Karpas-422 (cell line): ENCODE data around the gene LNP1. TPM values are rescaled to one million over a fixed set of nuclear protein-coding genes. Genes with fewer than 3 reads are reported as not detected.
"Not testable (repeated sequence)": the region's sequence is repeated elsewhere in the genome, so short reads cannot be mapped to it uniquely, and the experiment has no call there.

ENCODE experiments used
- DNase-seq: peaks from one replicate; pipeline ENCODE4 v3.0.0-alpha.2; 2015
- H2AFZ ChIP-seq: fragments of 200-600 bp; sonication (generic); 2 replicates; pipeline ENCODE4 v1.6.1; 2014; ENCODE audit warnings: antibody characterized with exemption, low read length, mixed read lengths
- H3K27ac ChIP-seq: fragments of 200-600 bp; sonication (generic); 2 replicates; pipeline ENCODE4 v1.5.1; 2014; ENCODE audit warnings: mild to moderate bottlenecking, low read length, moderate library complexity
- H3K27me3 ChIP-seq: fragments of 200-600 bp; sonication (generic); 2 replicates; pipeline ENCODE4 v1.6.1; 2014; ENCODE audit warnings: low read length, mixed read lengths
- H3K36me3 ChIP-seq: fragments of 200-600 bp; sonication (generic); 2 replicates; pipeline ENCODE4 v1.6.1; 2014; ENCODE audit warnings: low read length, mixed read lengths; ENCODE audit not compliant: insufficient read depth
- H3K4me1 ChIP-seq: fragments of 200-600 bp; sonication (generic); 2 replicates; pipeline ENCODE4 v1.6.1; 2014; ENCODE audit warnings: mild to moderate bottlenecking, low read length, mixed read lengths
- H3K4me2 ChIP-seq: fragments of 200-600 bp; sonication (generic); 2 replicates; pipeline ENCODE4 v1.6.1; 2014; ENCODE audit warnings: low read length, low read depth, mild to moderate bottlenecking; ENCODE audit not compliant: poor library complexity, severe bottlenecking
- H3K4me3 ChIP-seq: fragments of 200-600 bp; sonication (generic); 2 replicates; pipeline ENCODE4 v1.5.1; 2014; ENCODE audit warnings: mild to moderate bottlenecking, antibody characterized with exemption, low read length, mixed read lengths
- H3K79me2 ChIP-seq: fragments of 200-600 bp; sonication (generic); 2 replicates; pipeline ENCODE4 v1.6.1; 2014; ENCODE audit warnings: mild to moderate bottlenecking, low read length, mixed read lengths
- H3K9ac ChIP-seq: fragments of 200-600 bp; sonication (generic); 2 replicates; pipeline ENCODE4 v1.6.0; 2014; ENCODE audit warnings: low read length
- H3K9me2 ChIP-seq: fragments of 200-600 bp; sonication (generic), shearing (Covaris generic); replicated peaks from 2 replicates; pipeline ENCODE4 v1.6.0; 2014; ENCODE audit warnings: mild to moderate bottlenecking, low read length, moderate library complexity; ENCODE audit not compliant: insufficient read depth
- H3K9me3 ChIP-seq: fragments of 300-700, 200-600 bp; sonication (generic); 2 replicates; pipeline ENCODE4 v1.6.1; 2014; ENCODE audit warnings: low read length, mixed read lengths
- H4K20me1 ChIP-seq: fragments of 200-600 bp; sonication (generic); 2 replicates; pipeline ENCODE4 v1.6.1; 2014; ENCODE audit warnings: mild to moderate bottlenecking, antibody characterized with exemption, low read length, low read depth; ENCODE audit not compliant: insufficient read depth
- total RNA-seq: library from RNA; depleted of rRNA; stranded (reverse); fragments of >200 nt; shearing (Covaris generic); gene quantifications from 2 replicates; pipeline ENCODE4 v1.2.3, GENCODE V29; 2014; ENCODE audit warnings: low replicate concordance

Gene LNP1
- total RNA-seq, 1 experiment from 2014 or later: 6.0 TPM

DNA sequence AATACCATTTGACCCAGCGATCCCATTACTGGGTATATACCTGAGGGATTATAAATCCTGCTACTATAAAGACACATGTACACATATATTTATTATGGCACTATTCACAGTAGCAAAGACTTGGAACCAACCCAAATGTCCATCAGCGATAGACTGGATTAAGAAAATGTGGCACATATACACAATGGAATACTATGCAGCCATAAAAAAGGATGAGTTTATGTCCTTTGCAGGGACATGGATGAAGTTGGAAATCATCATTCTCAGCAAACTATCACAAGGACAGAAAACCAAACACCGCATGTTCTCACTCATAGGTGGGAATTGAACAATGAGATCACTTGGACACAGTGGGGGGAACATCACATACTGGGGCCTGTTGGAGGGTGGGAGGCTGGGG lies 45.7 kb downstream of the LNP1 start:
- H4K20me1 ChIP-seq, H3K27me3 ChIP-seq, H3K36me3 ChIP-seq, H2AFZ ChIP-seq, H3K9ac ChIP-seq, DNase-seq, H3K9me3 ChIP-seq, H3K27ac ChIP-seq, H3K4me3 ChIP-seq, H3K4me2 ChIP-seq, H3K9me2 ChIP-seq, H3K4me1 ChIP-seq, H3K79me2 ChIP-seq: not testable (repeated sequence)

DNA sequence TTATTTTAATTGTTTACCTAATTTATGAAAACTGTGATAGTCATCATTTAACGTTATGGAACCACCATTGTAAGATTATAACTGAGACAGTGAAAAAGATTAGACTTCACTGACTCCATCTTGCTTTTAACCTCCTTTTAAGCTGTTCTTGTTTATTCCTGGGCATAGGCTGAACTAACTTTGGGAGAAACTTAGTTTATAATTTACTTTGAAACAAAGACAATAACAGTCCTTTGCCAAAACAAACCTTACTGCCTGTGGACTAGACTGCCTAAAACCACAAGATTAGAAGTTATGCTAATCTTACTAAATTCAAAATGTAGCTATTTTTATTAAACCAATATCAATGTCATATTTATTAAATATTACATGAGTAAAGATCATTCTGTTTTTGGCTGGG lies 46.7 kb downstream of the LNP1 start:
- no peaks in the 10 kb centered on the region for H3K9me2 ChIP-seq
- H4K20me1 ChIP-seq: no peaks in the 10 kb centered on the region
- H3K4me2 ChIP-seq: no peak overlapping the region
- H3K27ac ChIP-seq: no peak overlapping the region
- no peaks in the 10 kb centered on the region for H3K9me3 ChIP-seq
- no peaks in the 10 kb centered on the region for H3K79me2 ChIP-seq
- H3K4me1 ChIP-seq: no peaks in the 10 kb centered on the region
- no peaks in the 10 kb centered on the region for H3K27me3 ChIP-seq
- no peaks in the 10 kb centered on the region for H3K36me3 ChIP-seq
- no peak overlapping the region for H2AFZ ChIP-seq
- no peak overlapping the region for H3K9ac ChIP-seq
- no peak for DNase-seq
- H3K4me3 ChIP-seq: no peak overlapping the region

DNA sequence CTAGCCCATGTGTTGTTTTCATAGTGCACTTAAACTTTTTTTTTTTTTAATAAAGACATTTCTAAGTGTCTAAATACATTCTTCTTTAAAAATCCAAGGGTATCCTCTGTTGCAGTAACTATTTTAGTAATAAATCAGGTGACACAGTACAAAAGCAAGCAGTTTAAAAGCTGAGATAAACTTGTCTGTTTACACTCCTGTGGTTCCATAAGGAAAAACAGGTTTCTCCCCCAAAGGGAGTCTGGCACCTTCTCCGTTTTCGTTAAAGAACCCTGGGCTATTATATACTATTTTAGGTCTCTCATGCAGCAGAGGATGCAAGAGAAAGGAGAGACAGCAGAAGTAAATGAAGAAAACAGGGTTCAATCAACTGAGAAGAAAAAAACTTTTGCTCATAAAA lies 47.9 kb downstream of the LNP1 start:
- Histone ChIP-seq H3K9ac (no peak overlapping the region), H3K36me3 (no peaks in the 10 kb centered on the region), H3K4me2 (no peak overlapping the region), H3K79me2 (no peaks in the 10 kb centered on the region), H3K4me1 (no peaks in the 10 kb centered on the region), H4K20me1 (no peaks in the 10 kb centered on the region), H3K27me3 (no peaks in the 10 kb centered on the region), H3K9me3 (no peaks in the 10 kb centered on the region), H3K4me3 (no peak overlapping the region), H3K27ac (no peak overlapping the region), H2AFZ (no peak overlapping the region), H3K9me2 (no peaks in the 10 kb centered on the region)
- DNase-seq: no peak

DNA sequence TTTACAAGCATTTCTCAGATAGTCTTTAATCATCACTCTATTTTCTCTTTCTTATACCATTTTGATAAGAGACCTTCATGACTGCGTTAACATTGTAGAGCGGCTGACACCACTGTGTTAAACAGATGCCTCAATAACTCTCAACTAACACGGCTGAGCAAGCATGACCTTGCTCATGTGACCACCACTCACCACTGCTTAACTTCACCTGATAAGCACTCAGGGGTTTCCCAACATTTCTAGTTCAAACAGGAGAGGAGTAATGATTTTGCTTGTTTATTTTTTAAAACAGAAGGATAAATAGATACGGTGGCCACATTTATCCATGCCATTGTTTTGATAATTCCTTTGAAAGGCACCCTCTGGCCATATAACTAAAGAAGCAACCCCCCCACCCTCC lies 53.3 kb downstream of the LNP1 start:
- no peak overlapping the region for H3K9ac ChIP-seq
- H3K27me3 ChIP-seq: no peaks in the 10 kb centered on the region
- no peaks in the 10 kb centered on the region for H3K79me2 ChIP-seq
- no peaks in the 10 kb centered on the region for H3K9me2 ChIP-seq
- H2AFZ ChIP-seq: no peak overlapping the region
- DNase-seq: no peak
- H3K36me3 ChIP-seq: no peaks in the 10 kb centered on the region
- H3K27ac ChIP-seq: no peak overlapping the region
- H3K4me3 ChIP-seq: no peak overlapping the region
- no peaks in the 10 kb centered on the region for H3K9me3 ChIP-seq
- H3K4me1 ChIP-seq: no peaks in the 10 kb centered on the region
- H4K20me1 ChIP-seq: no peaks in the 10 kb centered on the region
- no peak overlapping the region for H3K4me2 ChIP-seq

DNA sequence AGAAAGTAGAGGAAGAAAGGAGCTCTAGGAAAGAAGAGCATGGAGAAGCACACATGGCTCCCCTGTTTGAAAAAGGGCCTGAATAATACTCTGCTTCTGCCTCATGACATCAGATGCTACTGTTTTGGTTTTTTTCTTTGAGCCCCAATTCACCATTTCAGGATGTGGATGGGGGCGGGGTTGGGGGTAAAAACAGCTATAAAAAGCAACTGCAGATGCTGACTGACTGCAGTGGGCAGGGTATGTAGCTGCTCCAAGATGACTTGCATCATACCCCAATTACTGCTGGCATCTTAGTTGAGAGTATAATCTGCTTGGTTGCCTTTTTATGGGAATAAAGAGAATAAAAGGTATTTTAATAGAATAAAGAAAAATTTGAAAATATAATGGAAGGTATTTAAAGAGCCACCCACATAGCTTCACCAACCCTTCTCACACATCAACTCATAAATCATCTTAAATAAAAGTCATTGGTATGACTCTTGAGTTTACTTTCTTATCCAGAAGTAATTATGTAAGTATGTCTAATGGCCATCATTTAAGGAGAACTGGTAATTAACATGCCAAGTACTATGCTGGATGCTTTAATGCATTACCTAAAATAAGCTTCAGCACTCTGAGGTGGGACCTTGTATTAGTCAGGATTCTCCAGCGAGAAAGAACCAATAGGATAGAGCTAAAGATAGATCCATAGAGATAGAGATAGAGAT lies 54.7 kb downstream of the LNP1 start:
- Histone ChIP-seq H3K9me2 (no peaks in the 10 kb centered on the region), H3K27ac (no peak overlapping the region), H3K36me3 (no peaks in the 10 kb centered on the region), H2AFZ (no peak overlapping the region), H4K20me1 (no peaks in the 10 kb centered on the region), H3K79me2 (no peaks in the 10 kb centered on the region), H3K27me3 (no peaks in the 10 kb centered on the region), H3K9me3 (no peaks in the 10 kb centered on the region), H3K4me2 (no peak overlapping the region), H3K4me1 (no peaks in the 10 kb centered on the region), H3K4me3 (no peak overlapping the region), H3K9ac (no peak overlapping the region)
- no peak for DNase-seq

DNA sequence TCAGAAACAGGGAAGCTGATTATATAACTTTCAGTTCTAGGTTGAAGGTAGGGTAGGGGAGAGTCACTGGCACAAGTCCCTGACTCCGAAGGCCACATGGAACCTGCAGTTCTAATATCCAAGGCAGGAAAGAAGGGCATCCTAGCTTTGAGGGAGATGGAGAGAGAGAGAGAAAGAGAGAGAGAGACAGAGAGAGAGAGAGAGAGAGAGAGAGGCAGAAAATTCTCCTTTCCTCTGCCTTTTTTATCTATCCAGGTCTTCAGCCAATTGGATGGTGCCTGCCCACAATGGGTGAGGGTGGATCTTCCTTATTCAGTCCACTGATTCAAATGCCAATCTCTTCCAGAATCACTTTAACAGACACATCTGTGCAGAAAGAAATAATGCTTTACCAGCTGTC lies 55.4 kb downstream of the LNP1 start:
- H3K4me2 ChIP-seq: no peak overlapping the region
- H2AFZ ChIP-seq: no peak overlapping the region
- no peaks in the 10 kb centered on the region for H3K79me2 ChIP-seq

DNA sequence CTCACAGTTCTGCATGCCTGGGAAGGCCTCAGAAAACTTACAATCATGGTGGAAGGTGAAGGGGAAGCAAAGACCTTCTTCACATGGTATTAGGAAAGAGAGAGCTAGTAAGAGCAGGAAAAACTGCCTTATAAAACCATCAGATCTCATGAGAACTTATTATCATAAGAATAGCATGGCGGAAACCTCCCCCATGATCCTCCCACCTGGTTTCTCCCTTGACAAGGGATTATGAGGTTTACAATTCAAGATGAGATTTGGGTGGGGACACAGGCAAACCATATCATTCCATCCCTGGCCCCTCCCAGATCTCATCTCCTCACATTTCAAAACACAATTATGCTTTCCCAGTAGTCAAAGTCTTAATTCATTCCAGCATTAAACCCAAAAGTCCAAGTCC lies 56.5 kb downstream of the LNP1 start:
- Histone ChIP-seq H3K4me3 (no peak overlapping the region), H3K36me3 (no peaks in the 10 kb centered on the region)

More for the DNA sequence above, 55.4 kb downstream of the LNP1 start:
- no peak overlapping the region for H3K27ac ChIP-seq
- no peaks in the 10 kb centered on the region for H3K36me3 ChIP-seq
- H3K4me1 ChIP-seq: no peaks in the 10 kb centered on the region
- no peaks in the 10 kb centered on the region for H3K9me2 ChIP-seq
- no peak overlapping the region for H3K4me3 ChIP-seq
- H3K9me3 ChIP-seq: no peaks in the 10 kb centered on the region
- no peaks in the 10 kb centered on the region for H3K27me3 ChIP-seq
- no peak for DNase-seq
- H4K20me1 ChIP-seq: no peaks in the 10 kb centered on the region
- H3K9ac ChIP-seq: no peak overlapping the region

DNA sequence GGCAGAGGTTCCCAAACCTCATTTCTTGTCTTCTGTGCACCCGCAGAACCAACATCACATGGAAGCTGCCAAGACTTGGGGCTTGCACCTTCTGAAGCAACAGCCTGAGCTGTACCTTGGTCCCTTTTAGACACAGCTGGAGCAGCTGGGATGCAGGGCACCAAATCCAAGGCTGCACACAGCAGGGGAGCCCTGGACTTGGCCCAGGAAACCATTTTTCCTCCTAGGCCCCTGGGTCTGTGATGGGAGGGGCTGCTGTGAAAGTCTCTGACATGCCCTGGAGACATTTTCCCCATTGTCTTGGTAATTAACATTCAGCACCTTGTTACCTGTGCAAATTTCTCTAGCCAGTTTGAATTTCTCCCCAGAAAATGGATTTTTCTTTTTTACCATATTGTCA lies 57.5 kb downstream of the LNP1 start:
- Histone ChIP-seq H3K4me3 (no peak overlapping the region), H3K4me1 (no peaks in the 10 kb centered on the region), H3K36me3 (no peaks in the 10 kb centered on the region), H3K27me3 (no peaks in the 10 kb centered on the region), H3K4me2 (no peak overlapping the region), H3K9ac (no peak overlapping the region), H3K79me2 (no peaks in the 10 kb centered on the region), H3K9me2 (no peaks in the 10 kb centered on the region), H2AFZ (no peak overlapping the region), H3K9me3 (no peaks in the 10 kb centered on the region), H4K20me1 (no peaks in the 10 kb centered on the region), H3K27ac (no peak overlapping the region)
- no peak for DNase-seq

More for the DNA sequence above, 56.5 kb downstream of the LNP1 start:
- no peaks in the 10 kb centered on the region for H3K9me2 ChIP-seq
- H4K20me1 ChIP-seq: no peaks in the 10 kb centered on the region
- no peak for DNase-seq
- H2AFZ ChIP-seq: no peak overlapping the region
- H3K27me3 ChIP-seq: no peaks in the 10 kb centered on the region
- H3K9ac ChIP-seq: no peak overlapping the region
- H3K27ac ChIP-seq: no peak overlapping the region
- no peak overlapping the region for H3K4me2 ChIP-seq
- no peaks in the 10 kb centered on the region for H3K79me2 ChIP-seq
- H3K4me1 ChIP-seq: no peaks in the 10 kb centered on the region
- no peaks in the 10 kb centered on the region for H3K9me3 ChIP-seq
